HepG2 (cell line): ENCODE data around the gene HS3ST3B1. TPM values are rescaled to one million over a fixed set of nuclear protein-coding genes. Genes with fewer than 3 reads are reported as not detected.
A peak's percentile ranks its signal among the peaks of the same experiment; 100 is the strongest.

Experiments used
- ATF7 ChIP-seq, 2 experiments: fragments of 450-650 bp in 1 of 2; sonication (generic) in 1 of 2; formaldehyde crosslinking in 1 of 2; IDR thresholded peaks; 2 replicates each; pipeline versions ENCODE4 v1.4.0 to v1.6.1; 2016 to 2020; ENCODE audit warnings: antibody characterized with exemption in 1 of 2, mild to moderate bottlenecking in 1 of 2, missing genetic modification reagents in 1 of 2
- ATRX ChIP-seq: sonication (generic); formaldehyde crosslinking; IDR thresholded peaks from 2 replicates; pipeline ENCODE4 v1.4.0; 2020; ENCODE audit warnings: missing genetic modification reagents, borderline replicate concordance
- EHMT2 ChIP-seq: fragments of 200-600 bp; sonication (generic); IDR thresholded peaks from 2 replicates; pipeline ENCODE4 v1.7.0; 2017; ENCODE audit warnings: antibody characterized with exemption, low read depth, low read length, borderline replicate concordance
- HOXA7 ChIP-seq: sonication (generic); formaldehyde crosslinking; IDR thresholded peaks from 2 replicates; pipeline ENCODE4 v1.8.1; 2022; ENCODE audit warnings: mild to moderate bottlenecking, missing genetic modification reagents, moderate library complexity
- IRF2 ChIP-seq: IDR thresholded peaks from 2 replicates; pipeline ENCODE4 v1.6.1; 2018; ENCODE audit warnings: missing genetic modification reagents, missing compliant biosample characterization
- NFATC3 ChIP-seq: sonication (generic); formaldehyde crosslinking; IDR thresholded peaks from 2 replicates; pipeline ENCODE4 v1.5.1; 2020; ENCODE audit warnings: mild to moderate bottlenecking, missing genetic modification reagents
- NFE2L2 ChIP-seq: fragments of 150-350 bp; IDR thresholded peaks from 2 replicates; pipeline ENCODE4 v1.6.1; 2014; ENCODE audit warnings: low read length
- NR3C1 ChIP-seq: sonication (generic); formaldehyde crosslinking; IDR thresholded peaks from 2 replicates; pipeline ENCODE4 v1.4.0; 2020; ENCODE audit warnings: missing genetic modification reagents
- ONECUT2 ChIP-seq: sonication (generic); formaldehyde crosslinking; IDR thresholded peaks from 2 replicates; pipeline ENCODE4 v1.4.0; 2020; ENCODE audit warnings: missing genetic modification reagents
- PHF21A ChIP-seq: sonication (generic); formaldehyde crosslinking; IDR thresholded peaks from 2 replicates; pipeline ENCODE4 v1.5.0; 2020; ENCODE audit warnings: mild to moderate bottlenecking, missing genetic modification reagents
- PTBP1 ChIP-seq: fragments of 200-400 bp; formaldehyde crosslinking; IDR thresholded peaks from 2 replicates; pipeline ENCODE4 v1.6.1; 2018; ENCODE audit warnings: low read length, low read depth; ENCODE audit not compliant: poor library complexity, severe bottlenecking
- RAD21 ChIP-seq: fragments of 450-650 bp; formaldehyde crosslinking; IDR thresholded peaks from 2 replicates; pipeline ENCODE4 v1.5.0; 2020; ENCODE audit warnings: mild to moderate bottlenecking
- REPIN1 ChIP-seq: sonication (generic); formaldehyde crosslinking; IDR thresholded peaks from 2 replicates; pipeline ENCODE4 v1.8.0; 2022; ENCODE audit warnings: missing genetic modification reagents, low read depth, mild to moderate bottlenecking, borderline replicate concordance
- U2AF1 ChIP-seq: fragments of 200-400 bp; formaldehyde crosslinking; optimal IDR thresholded peaks from 2 replicates; pipeline ENCODE3; 2017; ENCODE audit warnings: mild to moderate bottlenecking, low read depth, low read length
- ZFP41 ChIP-seq: sonication (generic); formaldehyde crosslinking; IDR thresholded peaks from 2 replicates; pipeline ENCODE4 v1.4.0; 2020; ENCODE audit warnings: mild to moderate bottlenecking, missing genetic modification reagents, borderline replicate concordance
- ZNF143 ChIP-seq: sonication (generic); formaldehyde crosslinking; IDR thresholded peaks from 2 replicates; pipeline ENCODE4 v1.4.0; 2020; ENCODE audit warnings: missing genetic modification reagents
- ZNF30 ChIP-seq: sonication (generic); formaldehyde crosslinking; IDR thresholded peaks from 2 replicates; pipeline ENCODE4 v1.5.0; 2020; ENCODE audit warnings: mild to moderate bottlenecking, missing genetic modification reagents
- ZNF530 ChIP-seq: sonication (generic); formaldehyde crosslinking; IDR thresholded peaks from 2 replicates; pipeline ENCODE4 v1.5.0; 2020; ENCODE audit warnings: low read depth, mild to moderate bottlenecking, missing genetic modification reagents
- ZNF629 ChIP-seq: sonication (generic); formaldehyde crosslinking; conservative IDR thresholded peaks from 2 replicates; pipeline ENCODE4 v1.5.0; 2020; ENCODE audit warnings: missing genetic modification reagents
- ZNF75D ChIP-seq: sonication (generic); formaldehyde crosslinking; IDR thresholded peaks from 2 replicates; pipeline ENCODE4 v1.8.1; 2023; ENCODE audit warnings: missing genetic modification reagents, mild to moderate bottlenecking, borderline replicate concordance
- polyA plus RNA-seq, 8 experiments: library from polyadenylated mRNA; depleted of rRNA in 3 of 8; stranded (reverse) in 7 of 8; unstranded in 1 of 8; fragments of >200 nt; fragmentation: Illumina TruSeq in 4 of 8; extraction: Trizol in 4 of 8; gene quantifications; 2 replicates each; pipeline versions ENCODE4 v1.2.1 to v1.2.3, GENCODE V29; 2011 to 2016; ENCODE audit warnings: low read depth in 4 of 8, missing spikeins in 1 of 8, mixed read lengths in 1 of 8; ENCODE audit not compliant: insufficient read depth in 1 of 8
- total RNA-seq, 5 experiments: library from RNA; depleted of rRNA; stranded (reverse); fragments of >200 nt; fragmentation: Illumina TruSeq; extraction: Trizol; gene quantifications; 2 replicates each; pipeline ENCODE4 v1.2.3, GENCODE V29; 2016; ENCODE audit warnings: low read depth in 1 of 5
- TF ChIP-seq, protein P1 (sequence below): sonication (generic); formaldehyde crosslinking; IDR thresholded peaks from 2 replicates; pipeline ENCODE4 v1.4.0; 2020; ENCODE audit warnings: missing genetic modification reagents
- TF ChIP-seq, protein P2 (sequence below): sonication (generic); formaldehyde crosslinking; IDR thresholded peaks from 2 replicates; pipeline ENCODE4 v1.8.0; 2023; ENCODE audit warnings: mild to moderate bottlenecking, missing genetic modification reagents
- TF ChIP-seq, protein P3 (sequence below): sonication (generic); formaldehyde crosslinking; IDR thresholded peaks from 2 replicates; pipeline ENCODE4 v1.8.1; 2023; ENCODE audit warnings: mild to moderate bottlenecking, moderate library complexity, missing genetic modification reagents

HS3ST3B1 gene
- total and polyA plus RNA-seq, 2 of the 13 experiments (the other 11 are each of a cell fraction or from before 2014, with no cell fraction given): 15.7 to 39.5 TPM

DNA sequence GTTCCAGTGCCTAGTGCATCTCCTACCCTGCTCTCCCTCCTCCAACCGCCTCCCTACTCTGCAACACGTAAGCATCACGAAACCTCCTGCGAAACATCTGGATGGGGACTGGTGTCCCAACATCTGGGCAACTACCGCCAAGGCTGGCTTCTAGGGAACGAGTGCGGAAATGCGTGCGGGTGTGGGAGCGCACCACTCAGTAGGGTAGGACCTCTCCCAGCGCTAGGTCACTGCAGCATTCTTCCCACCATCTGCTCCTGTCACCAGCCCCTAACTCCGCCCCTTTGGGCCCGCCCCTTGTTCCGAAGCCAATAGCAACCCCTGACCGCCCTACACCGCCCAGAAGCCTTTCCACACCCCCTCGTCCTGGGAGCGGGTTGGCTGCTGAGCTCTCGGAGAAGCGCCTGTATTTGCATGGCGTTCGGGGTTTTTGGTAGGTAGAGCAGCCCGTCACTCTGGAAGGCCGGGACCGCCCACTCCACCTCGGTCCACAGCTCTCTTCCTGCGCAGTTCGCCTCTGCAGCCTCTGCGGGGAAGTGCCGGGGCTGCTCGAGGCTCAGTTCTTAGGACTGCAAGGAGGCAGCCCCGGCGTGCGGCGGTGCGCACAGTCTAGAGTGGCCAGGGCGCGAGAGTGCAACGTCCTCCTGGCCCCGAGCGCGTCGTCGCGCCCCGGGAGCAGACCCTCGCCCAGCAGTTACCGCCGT is at the start of gene HS3ST3B1 (continued):
- TF ChIP-seq, protein P1, sequence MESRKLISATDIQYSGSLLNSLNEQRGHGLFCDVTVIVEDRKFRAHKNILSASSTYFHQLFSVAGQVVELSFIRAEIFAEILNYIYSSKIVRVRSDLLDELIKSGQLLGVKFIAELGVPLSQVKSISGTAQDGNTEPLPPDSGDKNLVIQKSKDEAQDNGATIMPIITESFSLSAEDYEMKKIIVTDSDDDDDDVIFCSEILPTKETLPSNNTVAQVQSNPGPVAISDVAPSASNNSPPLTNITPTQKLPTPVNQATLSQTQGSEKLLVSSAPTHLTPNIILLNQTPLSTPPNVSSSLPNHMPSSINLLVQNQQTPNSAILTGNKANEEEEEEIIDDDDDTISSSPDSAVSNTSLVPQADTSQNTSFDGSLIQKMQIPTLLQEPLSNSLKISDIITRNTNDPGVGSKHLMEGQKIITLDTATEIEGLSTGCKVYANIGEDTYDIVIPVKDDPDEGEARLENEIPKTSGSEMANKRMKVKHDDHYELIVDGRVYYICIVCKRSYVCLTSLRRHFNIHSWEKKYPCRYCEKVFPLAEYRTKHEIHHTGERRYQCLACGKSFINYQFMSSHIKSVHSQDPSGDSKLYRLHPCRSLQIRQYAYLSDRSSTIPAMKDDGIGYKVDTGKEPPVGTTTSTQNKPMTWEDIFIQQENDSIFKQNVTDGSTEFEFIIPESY (CRISPR knock-in tag): no peak
- TF ChIP-seq U2AF1 (no peak), PHF21A (CRISPR knock-in tag) (peak; percentile 48; the same call in 1 of the 2 replicates), ZNF30 (CRISPR knock-in tag) (no peak; the same call in 1 of the 2 replicates), RAD21 (CRISPR knock-in tag) (peak; percentile 60; the same call in 1 of the 2 replicates), ATRX (no peak), ZNF75D (CRISPR knock-in tag) (no peak), NFE2L2 (no peak), REPIN1 (peak; percentile 53; the same call in 1 of the 2 replicates), ZFP41 (CRISPR knock-in tag) (no peak), ZNF629 (CRISPR knock-in tag) (0 out of 2 replicates have a peak, but pooled peaks have one; percentile 30), IRF2 (CRISPR knock-in tag) (peak; percentile 76), NR3C1 (CRISPR knock-in tag) (no peak), ATF7 (IDR thresholded peaks at IDR 0.05) (no peak), ATF7 (CRISPR knock-in tag; IDR thresholded peaks at IDR 0.05) (0 out of 2 replicates have a peak, but pooled peaks have one; percentile 16), HOXA7 (CRISPR knock-in tag) (no peak), ONECUT2 (CRISPR knock-in tag) (no peak), ZNF143 (CRISPR knock-in tag) (0 out of 2 replicates have a peak, but pooled peaks have one; percentile 41), NFATC3 (CRISPR knock-in tag) (peak; percentile 78; the same call in 1 of the 2 replicates), EHMT2 (no peak), ZNF530 (CRISPR knock-in tag) (no peak), PTBP1 (no peak)
- TF ChIP-seq, protein P2, sequence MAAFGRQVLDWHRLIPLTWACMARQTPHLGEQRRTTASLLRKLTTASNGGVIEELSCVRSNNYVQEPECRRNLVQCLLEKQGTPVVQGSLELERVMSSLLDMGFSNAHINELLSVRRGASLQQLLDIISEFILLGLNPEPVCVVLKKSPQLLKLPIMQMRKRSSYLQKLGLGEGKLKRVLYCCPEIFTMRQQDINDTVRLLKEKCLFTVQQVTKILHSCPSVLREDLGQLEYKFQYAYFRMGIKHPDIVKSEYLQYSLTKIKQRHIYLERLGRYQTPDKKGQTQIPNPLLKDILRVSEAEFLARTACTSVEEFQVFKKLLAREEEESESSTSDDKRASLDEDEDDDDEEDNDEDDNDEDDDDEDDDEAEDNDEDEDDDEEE (CRISPR knock-in tag): peak; percentile 84; the same call in 1 of the 2 replicates
- TF ChIP-seq, protein P3, sequence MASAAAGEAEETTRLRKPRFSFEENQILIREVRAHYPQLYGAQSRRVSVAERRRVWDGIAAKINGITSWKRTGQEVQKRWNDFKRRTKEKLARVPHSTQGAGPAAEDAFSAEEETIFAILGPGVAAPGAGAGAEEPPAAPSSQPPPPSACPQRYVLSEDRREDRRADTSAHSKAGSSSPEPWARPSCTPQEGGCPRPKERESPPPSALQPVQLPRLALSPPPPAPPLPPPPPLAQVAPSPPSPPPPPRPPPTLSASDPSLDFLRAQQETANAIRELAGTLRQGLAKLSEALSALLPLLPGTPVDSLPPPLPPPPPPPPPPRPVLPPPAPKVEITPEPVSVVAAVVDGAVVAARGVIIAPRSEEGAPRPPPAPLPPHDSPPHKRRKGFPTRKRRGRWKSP: peak; percentile 33; the same call in 1 of the 2 replicates
